GM19328 (cell line): ENCODE data around the gene TNNT2.

ENCODE experiments used
- ATAC-seq: cut with Tn5 transposase; IDR thresholded peaks from one replicate; pipeline ENCODE4 v1.9.1; 2021; ENCODE audit warnings: mild to moderate bottlenecking, moderate library complexity; ENCODE audit not compliant: unreplicated experiment

Gene TNNT2

GRCh38 chr1:201379733-201380242 lies 2.3 kb upstream of the TNNT2 start:
- no peak for ATAC-seq

- ATAC-seq, result no peak
Observed at GRCh38 chr1:201378804-201379203, 1.3 kb upstream of the TNNT2 start.

DNA sequence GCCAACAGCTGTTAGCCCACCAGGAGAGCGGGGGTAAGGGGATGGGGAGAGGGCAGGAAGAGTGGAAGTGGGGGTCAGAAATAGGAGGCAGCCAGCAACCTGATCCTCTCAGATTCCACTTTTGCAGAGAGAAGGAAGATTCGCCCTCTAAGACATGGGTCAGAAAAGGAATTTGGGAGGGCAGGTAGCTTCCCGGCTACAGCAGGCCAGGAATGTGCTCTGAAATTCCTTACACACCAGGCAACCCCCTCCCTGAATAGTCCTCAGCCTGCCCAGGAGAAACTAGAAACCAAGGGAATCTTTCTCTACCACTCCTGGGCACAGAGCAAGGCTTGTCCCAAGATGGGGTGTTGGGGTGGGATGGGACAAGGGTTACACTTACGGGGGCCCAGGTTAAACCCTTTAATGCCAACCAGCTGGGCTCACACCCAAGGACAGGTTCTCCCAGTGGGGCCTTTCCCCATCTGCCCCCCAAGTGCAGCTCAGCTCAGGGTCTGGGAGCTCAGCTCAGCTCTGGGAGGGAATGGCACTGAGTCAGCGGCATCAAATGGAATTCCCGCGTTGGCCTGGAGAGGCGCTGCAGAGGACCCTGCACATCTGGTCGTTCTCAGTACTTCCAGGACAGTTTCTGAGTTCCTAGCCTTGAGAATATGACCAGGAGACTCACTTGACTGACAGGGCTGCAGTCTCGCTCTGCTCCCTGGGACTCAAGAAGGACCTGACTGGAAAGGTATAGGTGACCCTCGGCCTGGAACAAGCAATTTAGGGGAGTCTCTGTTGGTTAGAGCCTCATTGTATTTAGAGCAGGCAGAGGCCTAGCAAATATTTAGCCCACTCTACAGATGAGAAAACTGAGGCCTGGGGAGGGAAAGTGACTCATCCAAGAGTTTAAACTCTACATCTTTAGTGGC lies 761 bp downstream of the TNNT2 start:
- no peak for ATAC-seq

GRCh38 chr1:201376107-201376463 lies 1.4 kb downstream of the TNNT2 start:
- no peak for ATAC-seq

- no peak for ATAC-seq
Observed at GRCh38 chr1:201375169-201375568, 2.3 kb downstream of the TNNT2 start.

DNA sequence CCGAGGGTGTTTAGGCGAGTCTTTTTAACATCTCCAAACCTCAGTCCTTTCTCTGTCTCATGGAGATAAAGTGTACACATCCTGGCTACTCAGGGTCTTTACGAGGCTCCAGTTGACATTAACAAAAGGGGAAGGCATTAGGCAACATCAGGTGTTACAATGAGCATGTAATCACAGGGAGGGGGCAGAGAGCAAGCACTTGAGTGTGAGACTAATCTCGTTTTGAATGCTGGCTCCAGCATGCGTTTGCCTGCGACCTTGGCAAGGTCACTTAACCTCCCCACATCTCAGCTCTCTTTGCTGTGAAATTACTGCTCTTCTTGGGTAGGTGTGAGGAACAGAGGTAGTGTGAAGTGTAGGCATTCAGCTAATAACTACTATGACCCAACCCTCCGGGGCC lies 3.1 kb downstream of the TNNT2 start:
- ATAC-seq, result no peak

- no peak for ATAC-seq
Observed at GRCh38 chr1:201371792-201372191, 5.7 kb downstream of the TNNT2 start.

GRCh38 chr1:201371276-201371675 lies 6.2 kb downstream of the TNNT2 start:
- ATAC-seq, result no peak

DNA sequence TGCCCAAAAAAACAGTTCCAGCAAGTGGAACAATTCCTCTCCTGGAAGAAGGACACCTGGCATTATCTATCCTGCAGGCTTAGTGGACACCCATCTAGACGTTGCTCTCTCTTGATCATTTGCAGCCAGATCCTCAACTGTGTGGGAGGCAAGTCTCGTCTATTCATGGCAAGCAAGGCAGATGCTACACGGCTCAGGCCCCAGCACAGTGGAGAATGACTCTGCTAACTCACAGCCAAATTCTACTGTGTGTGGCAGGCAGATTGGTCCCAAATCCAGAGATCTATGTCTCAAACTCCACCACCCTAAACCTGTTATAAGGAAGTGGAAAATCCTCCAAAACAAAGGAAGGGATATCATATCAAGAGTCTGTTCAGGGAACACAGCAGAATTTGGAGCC lies 7.0 kb downstream of the TNNT2 start:
- ATAC-seq, result no peak

DNA sequence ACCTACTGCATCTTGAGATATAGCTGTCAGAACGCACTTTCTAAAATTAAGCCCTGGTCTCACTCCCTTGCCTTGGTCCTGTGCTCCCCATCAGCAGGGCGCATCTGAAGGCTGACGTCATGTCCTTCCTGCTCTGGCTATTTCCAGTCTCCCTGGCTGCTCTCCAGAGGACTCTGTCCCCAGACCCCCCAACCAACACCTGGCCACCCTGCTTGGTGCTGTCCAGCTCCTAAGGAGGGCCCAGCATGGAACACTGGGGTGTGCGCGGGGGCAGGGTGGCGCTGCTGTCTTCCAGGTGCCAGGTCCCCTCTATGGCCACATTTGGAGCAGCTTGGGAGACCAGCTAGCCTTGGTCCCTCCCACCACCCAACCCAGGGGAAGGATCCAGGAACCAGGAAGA lies 8.3 kb downstream of the TNNT2 start:
- no peak for ATAC-seq

GRCh38 chr1:201366696-201367095 lies 10.8 kb downstream of the TNNT2 start:
- ATAC-seq, result no peak

DNA sequence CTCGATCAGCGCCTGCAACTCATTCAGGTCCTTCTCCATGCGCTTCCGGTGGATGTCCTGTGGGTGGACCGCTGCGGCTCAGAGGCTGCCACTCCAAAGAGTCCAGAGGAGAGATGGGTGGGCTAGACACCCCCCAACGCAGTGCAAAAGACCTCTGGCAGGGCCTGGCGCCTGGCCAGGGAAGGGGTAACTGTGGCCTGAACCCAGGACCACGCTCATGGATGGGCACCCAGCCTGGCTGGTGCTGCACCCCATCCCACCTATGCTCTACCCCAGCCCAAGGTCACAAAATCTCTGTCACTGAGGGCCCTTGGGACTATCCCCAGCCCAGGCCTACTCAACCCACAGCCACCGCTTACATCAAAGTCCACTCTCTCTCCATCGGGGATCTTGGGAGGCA lies 12.2 kb downstream of the TNNT2 start:
- no peak for ATAC-seq

DNA sequence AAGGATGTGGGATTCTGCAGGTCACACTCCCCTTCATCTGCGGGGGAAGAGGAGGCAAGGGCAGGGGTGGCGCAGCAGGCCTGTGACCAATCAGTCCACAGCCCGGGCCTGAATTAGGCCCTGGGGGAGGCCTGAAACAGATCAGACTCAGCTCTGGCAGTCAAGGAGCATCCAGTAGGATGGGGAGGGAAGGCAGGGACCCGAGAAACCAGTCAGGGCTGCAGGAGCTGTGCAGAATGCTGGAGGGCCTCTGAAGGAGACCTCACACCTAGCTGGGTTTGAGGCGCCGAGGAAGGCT lies 12.7 kb downstream of the TNNT2 start:
- no peak for ATAC-seq

DNA sequence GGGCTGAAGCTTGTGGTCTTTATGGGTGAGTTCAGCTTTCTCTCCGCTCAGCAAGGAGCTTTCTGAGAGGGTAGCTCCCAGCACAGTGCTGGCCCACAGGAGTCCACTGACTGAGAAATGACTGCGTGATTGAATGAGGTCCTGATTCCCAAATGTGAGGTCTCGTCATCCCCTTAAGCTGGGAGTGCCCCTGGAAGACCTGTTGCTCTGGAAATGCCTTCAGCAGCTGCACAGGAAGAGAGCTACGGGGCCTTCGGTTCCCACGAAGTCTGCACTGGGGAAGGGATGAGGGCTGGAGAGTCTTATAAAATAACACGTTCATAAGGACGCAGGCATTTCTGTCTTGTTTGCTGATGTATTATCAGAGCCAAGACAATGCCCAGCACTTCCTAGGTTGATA lies 14.0 kb downstream of the TNNT2 start:
- ATAC-seq, result no peak

- no peak for ATAC-seq
Observed at GRCh38 chr1:201362906-201363305, 14.6 kb downstream of the TNNT2 start.

DNA sequence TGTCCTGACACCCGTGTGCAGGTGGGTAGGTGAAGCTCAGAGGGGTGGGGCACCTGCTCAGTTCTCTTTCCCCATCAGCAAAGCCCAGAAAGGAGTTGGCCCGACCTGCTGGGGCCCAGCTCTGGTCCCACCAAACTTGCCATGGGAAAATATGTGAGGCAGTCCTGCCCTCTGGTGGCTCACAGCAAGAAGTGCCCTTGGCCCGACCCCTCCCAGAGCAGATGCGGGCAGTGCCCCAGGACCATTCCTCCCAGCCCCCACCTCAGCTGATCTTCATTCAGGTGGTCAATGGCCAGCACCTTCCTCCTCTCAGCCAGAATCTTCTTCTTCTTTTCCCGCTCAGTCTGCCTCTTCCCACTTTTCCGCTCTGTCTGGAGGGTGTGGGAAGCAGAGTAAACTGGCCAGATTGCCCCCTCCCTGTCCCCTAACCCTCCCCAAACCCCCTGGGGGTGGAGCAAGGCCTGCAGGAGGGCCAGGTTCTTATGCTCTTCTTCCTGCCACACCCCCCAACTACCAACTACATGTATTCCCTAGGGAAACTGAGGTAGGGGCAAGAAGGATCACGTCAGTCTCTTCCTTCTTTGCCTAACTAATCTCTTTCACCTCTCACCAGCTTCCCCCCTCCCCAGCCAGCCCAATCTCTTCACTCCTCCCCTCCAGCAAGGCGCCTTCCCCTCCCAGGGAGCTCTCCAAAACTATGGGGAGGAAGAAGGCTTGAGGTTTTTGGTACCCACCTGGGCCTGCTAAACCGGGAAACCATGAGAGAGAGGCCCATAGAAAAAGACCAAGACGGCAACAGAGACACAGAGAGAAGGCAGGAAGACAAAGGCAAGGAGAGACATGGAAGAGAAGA lies 15.6 kb downstream of the TNNT2 start:
- ATAC-seq, result no peak

GRCh38 chr1:201360901-201361651 lies 16.4 kb downstream of the TNNT2 start:
- ATAC-seq, result no peak

DNA sequence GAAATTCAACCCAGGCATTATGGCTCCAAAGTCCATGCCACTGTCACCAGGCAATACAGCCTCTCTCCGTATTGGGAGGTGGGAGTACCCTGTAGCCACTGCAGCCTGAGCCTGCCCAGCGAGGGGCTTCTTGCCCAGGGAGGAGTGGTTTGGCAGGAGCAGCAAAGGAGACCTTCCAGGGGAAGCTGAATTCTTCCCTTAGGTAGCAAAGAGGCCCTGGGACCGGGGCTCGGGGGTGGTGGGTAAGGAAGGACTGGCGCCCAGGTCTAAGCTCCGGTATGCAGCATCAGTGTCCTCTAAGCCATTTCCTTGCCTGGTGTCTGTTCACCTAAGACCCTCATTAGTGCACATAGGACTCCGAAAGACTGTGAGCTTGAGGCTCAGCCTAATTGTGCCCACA lies 17.0 kb downstream of the TNNT2 start:
- ATAC-seq, result no peak

DNA sequence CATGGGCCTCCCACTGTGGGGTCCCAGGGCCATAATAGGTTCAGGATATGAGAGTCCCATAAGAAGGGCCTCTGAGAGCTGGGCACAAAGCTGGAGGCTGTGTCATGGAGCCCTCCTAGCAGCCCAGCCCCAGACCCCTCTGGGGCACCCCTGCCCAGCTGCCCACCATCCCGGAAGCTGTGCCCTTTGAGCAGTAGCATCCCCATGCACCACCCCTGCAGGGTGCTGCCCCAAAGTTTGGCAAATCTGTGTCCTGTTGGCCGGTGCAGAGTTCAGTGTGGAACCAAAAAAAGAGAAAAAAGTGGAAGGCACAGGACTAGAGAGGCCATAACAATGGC lies 17.6 kb downstream of the TNNT2 start:
- no peak for ATAC-seq

- no peak for ATAC-seq
Observed at GRCh38 chr1:201359031-201359872, 18.2 kb downstream of the TNNT2 start.

- ATAC-seq, result no peak
Observed at GRCh38 chr1:201358596-201358995, 18.9 kb downstream of the TNNT2 start.
